ENCODE data around the gene CENPT. TPM values are rescaled to one million over a fixed set of nuclear protein-coding genes. Genes with fewer than 3 reads are reported as not detected.
A peak's percentile ranks its signal among the peaks of the same experiment; 100 is the strongest.

The CENPT gene
- total RNA-seq, 6 experiments from 2014 or later, result 12.2 to 21.1 (median 18.2) TPM

DNA sequence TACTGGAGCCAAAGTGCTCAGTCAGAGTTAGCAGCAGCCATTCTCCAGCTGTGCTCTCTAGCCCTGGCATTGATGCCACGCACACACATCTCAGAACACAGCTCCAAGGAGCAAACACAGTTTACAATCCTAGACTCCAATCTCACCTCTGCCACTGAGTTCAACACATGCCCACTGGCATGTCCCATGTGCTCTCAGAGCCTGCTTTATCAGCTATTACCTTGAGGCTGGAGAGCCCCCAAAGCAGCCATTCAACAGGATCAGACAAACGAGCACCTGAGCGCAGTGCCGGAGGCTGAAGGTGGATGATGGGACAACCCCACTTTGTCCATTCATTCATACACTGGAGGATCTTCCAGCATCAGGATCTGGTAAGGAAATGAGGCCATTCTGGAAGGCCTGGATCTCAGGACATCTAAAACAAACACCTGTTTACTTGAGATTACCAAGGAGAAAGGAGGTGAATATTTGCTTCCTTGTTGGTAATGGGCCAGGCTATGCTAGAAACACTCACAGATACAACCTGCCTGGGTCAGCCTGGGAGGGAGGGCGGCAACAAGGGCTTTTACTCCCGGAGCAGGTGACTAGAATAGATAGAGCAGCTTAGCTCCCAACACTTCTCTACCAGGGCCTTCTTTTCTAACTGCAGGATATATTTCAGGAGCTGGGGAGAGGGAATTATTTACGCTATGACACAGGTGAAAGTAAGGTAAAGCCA lies 66.5 kb downstream of the CENPT start:
- Histone ChIP-seq H3K27ac (peak overlapping the region in 2 of 3 donors; percentile 16 to 85), H3K36me3 (no peaks in the 10 kb centered on the region), H3K4me3 (no peak overlapping the region), H3K9me3 (no peaks in the 10 kb centered on the region), H3K27me3 (no peaks in the 10 kb centered on the region), H3K4me1 (peaks cover 0 to 39% (median 17%) of the 10 kb centered on the region in 4 donors)
- DNase-seq (no peak), ATAC-seq (peak in 2 of 4 donors; percentile 1 to 7)
- TF ChIP-seq, protein P1, sequence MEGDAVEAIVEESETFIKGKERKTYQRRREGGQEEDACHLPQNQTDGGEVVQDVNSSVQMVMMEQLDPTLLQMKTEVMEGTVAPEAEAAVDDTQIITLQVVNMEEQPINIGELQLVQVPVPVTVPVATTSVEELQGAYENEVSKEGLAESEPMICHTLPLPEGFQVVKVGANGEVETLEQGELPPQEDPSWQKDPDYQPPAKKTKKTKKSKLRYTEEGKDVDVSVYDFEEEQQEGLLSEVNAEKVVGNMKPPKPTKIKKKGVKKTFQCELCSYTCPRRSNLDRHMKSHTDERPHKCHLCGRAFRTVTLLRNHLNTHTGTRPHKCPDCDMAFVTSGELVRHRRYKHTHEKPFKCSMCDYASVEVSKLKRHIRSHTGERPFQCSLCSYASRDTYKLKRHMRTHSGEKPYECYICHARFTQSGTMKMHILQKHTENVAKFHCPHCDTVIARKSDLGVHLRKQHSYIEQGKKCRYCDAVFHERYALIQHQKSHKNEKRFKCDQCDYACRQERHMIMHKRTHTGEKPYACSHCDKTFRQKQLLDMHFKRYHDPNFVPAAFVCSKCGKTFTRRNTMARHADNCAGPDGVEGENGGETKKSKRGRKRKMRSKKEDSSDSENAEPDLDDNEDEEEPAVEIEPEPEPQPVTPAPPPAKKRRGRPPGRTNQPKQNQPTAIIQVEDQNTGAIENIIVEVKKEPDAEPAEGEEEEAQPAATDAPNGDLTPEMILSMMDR (IDR thresholded peaks at IDR 0.05), result no peak
- TF ChIP-seq POLR2A (IDR thresholded peaks at IDR 0.05), result no peak
- intact Hi-C loops (cut with DNase I), result no loop called here
- WGBS (ENCODE audit: insufficient coverage, low coverage, low lambda C conversion rate, missing lambda C conversion rate), result 81% methylated on average over 3 of the region's 7 CpGs

DNA sequence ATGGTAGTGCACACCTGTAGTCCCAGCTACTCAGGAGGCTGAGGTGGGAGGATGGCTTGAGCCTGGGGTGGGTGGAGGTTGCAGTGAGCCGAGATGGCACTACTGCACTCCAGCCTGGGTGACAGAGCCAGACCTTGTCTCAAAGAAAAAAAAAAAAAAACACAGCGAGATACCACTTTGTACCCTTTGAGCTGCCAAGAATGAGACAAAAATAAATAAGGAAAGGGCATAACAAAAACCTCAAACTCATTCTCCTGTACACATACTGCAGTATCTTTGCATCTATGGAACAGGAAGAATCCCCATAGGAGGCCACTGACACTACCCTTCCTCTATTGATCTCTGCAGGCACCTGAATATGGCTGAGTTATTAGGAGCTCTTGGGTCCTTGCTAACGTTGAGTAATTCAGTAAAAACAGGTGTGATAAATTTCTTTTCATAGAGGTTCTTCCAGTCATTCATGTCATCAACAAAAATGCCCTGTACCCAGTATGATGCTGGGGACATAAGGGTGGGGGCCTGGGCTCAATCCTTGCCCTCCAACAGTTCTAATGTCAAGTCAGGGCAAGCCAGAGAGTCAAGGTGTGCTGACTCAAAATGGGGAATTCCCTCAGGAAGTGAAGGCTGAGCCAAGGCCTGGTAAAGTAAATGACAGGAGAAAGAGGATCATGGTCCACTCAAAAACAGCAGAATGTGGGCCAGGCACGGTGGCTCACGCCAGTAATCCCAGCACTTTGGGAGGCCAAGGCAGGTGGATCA lies 68.1 kb downstream of the CENPT start:
- no peaks in the 10 kb centered on the region for H3K27me3 ChIP-seq
- TF ChIP-seq, protein P1 (IDR thresholded peaks at IDR 0.05), result no peak
- TF ChIP-seq POLR2A (IDR thresholded peaks at IDR 0.05), result no peak
- H3K4me1 ChIP-seq, result peaks cover 0 to 51% (median 22%) of the 10 kb centered on the region in 4 donors
- WGBS (ENCODE audit: insufficient coverage, low coverage, low lambda C conversion rate, missing lambda C conversion rate), result 40% methylated on average over 5 of the region's 5 CpGs
- no peaks in the 10 kb centered on the region for H3K9me3 ChIP-seq
- intact Hi-C loops (cut with DNase I), result no loop called here
- H3K4me3 ChIP-seq, result no peak overlapping the region
- peak overlapping the region; percentile 21 to 85 (median 65) for H3K27ac ChIP-seq
- no peaks in the 10 kb centered on the region for H3K36me3 ChIP-seq
- ATAC-seq, result peak; percentile 55 to 73 (median 71)
- DNase-seq, result peak in 2 of 3 donors; percentile 50 to 55

Small RNAs within 50 kb of the gene (small RNA-seq; reads per million reads assigned to genes)
- 0 reads per million in 2 experiments for gene AC040162.2
- gene NRN1L, result 0 reads per million in 2 experiments

Other genes starting within 250 kb of the CENPT start
- 1 to 10 TPM in 3 of 6 experiments, under 1 TPM in 3; 0.39 to 3.4 (median 0.88) TPM for gene CARMIL2, start 202.5 kb downstream of the CENPT start, total RNA-seq
- 1 to 10 TPM; 4.0 to 8.2 (median 5.9) TPM for gene ACD, start 187.4 kb downstream of the CENPT start, total RNA-seq
- 1 to 10 TPM; 1.3 to 4.8 (median 2.6) TPM for gene PARD6A, start 186.7 kb downstream of the CENPT start, total RNA-seq
- gene ENKD1, start 180.9 kb downstream of the CENPT start, total RNA-seq, result 1 to 10 TPM; 4.4 to 8.9 (median 7.3) TPM
- 1 to 10 TPM; 1.4 to 4.3 (median 2.5) TPM for gene C16orf86, start 180.9 kb downstream of the CENPT start, total RNA-seq
- gene GFOD2, start 128.4 kb downstream of the CENPT start, total RNA-seq, result 10 to 100 TPM; 19.7 to 39.7 (median 24.6) TPM
- gene RANBP10, start 41.1 kb downstream of the CENPT start, total RNA-seq, result 10 to 100 TPM; 15.1 to 38.4 (median 22.7) TPM
- 1 to 10 TPM in 3 of 6 experiments, under 1 TPM in 3; 0.42 to 1.2 (median 0.99) TPM for gene TSNAXIP1, start 40.8 kb downstream of the CENPT start, total RNA-seq
- 10 to 100 TPM in 4 of 6 experiments, 1 to 10 TPM in 2; 8.9 to 23.9 (median 11.7) TPM for gene THAP11, start 5.4 kb downstream of the CENPT start, total RNA-seq
- gene NUTF2, start 760 bp downstream of the CENPT start, total RNA-seq, result 10 to 100 TPM; 23.4 to 67.8 (median 33.9) TPM
- gene EDC4, start 25.4 kb upstream of the CENPT start, total RNA-seq, result 10 to 100 TPM; 16.2 to 25.4 (median 19.5) TPM
- gene NRN1L, start 37.2 kb upstream of the CENPT start, total RNA-seq, result under 1 TPM in 1 of 6 experiments, not detected in 5; 0.84 TPM
- gene PSKH1, start 45.6 kb upstream of the CENPT start, total RNA-seq, result 10 to 100 TPM in 4 of 6 experiments, 1 to 10 TPM in 2; 6.7 to 22.6 (median 13.2) TPM
- gene CTRL, start 84.2 kb upstream of the CENPT start, total RNA-seq, result under 1 TPM in 3 of 6 experiments, not detected in 3; 0.12 to 0.49 (median 0.44) TPM
- 10 to 100 TPM; 19.0 to 39.6 (median 22.7) TPM for gene PSMB10, start 89.2 kb upstream of the CENPT start, total RNA-seq
- gene LCAT, start 96.4 kb upstream of the CENPT start, total RNA-seq, result 100 to 1,000 TPM in 4 of 6 experiments, 10 to 100 TPM in 2; 29.4 to 207 (median 137) TPM
- gene SLC12A4, start 120.9 kb upstream of the CENPT start, total RNA-seq, result 10 to 100 TPM; 17.2 to 40.0 (median 21.9) TPM
- under 1 TPM in 1 of 6 experiments, not detected in 5; 0.10 TPM for gene DPEP3, start 132.8 kb upstream of the CENPT start, total RNA-seq
- 1 to 10 TPM in 5 of 6 experiments, under 1 TPM in 1; 0.93 to 2.3 (median 1.6) TPM for gene DPEP2, start 151.8 kb upstream of the CENPT start, total RNA-seq
- not detected for gene DPEP2NB, start 168.2 kb upstream of the CENPT start, total RNA-seq
- gene DDX28, start 175.5 kb upstream of the CENPT start, total RNA-seq, result 1 to 10 TPM; 5.4 to 10.0 (median 6.3) TPM
- gene DUS2, start 175.6 kb upstream of the CENPT start, total RNA-seq, result 10 to 100 TPM in 2 of 6 experiments, 1 to 10 TPM in 4; 7.9 to 16.4 (median 9.2) TPM
- 10 to 100 TPM; 19.9 to 30.1 (median 25.1) TPM for gene NFATC3, start 237.7 kb upstream of the CENPT start, total RNA-seq

Data from right lobe of liver (tissue), 6 donors.